ENCODE data around the gene TMEM18.

DNA sequence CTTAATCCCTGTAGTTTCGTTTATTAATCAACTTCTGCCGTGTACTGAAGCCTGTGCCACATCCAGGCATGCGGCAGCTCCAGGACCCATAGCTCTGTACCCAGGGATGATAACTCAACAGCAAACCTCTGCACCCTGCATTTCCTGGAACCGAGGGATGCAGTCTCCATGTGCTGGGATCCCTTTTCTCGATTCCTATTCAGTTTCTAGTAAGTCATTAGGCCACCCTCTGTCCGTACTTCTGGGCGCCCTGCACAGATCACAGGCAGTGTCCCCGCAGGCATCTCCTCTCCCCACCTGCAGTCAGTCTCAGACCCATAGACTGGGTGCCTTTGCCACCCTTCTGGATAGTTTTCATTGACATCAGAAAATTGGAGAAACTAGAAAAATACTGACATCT, 18.8 kb downstream of the TMEM18 start:
- TF ChIP-seq POLR2A (IDR thresholded peaks at IDR 0.05): no peak
- TF ChIP-seq, protein P1, sequence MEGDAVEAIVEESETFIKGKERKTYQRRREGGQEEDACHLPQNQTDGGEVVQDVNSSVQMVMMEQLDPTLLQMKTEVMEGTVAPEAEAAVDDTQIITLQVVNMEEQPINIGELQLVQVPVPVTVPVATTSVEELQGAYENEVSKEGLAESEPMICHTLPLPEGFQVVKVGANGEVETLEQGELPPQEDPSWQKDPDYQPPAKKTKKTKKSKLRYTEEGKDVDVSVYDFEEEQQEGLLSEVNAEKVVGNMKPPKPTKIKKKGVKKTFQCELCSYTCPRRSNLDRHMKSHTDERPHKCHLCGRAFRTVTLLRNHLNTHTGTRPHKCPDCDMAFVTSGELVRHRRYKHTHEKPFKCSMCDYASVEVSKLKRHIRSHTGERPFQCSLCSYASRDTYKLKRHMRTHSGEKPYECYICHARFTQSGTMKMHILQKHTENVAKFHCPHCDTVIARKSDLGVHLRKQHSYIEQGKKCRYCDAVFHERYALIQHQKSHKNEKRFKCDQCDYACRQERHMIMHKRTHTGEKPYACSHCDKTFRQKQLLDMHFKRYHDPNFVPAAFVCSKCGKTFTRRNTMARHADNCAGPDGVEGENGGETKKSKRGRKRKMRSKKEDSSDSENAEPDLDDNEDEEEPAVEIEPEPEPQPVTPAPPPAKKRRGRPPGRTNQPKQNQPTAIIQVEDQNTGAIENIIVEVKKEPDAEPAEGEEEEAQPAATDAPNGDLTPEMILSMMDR (IDR thresholded peaks at IDR 0.05): no peak
